PFSK-1 (cell line): ENCODE data around the gene HSD3B2.

ENCODE experiments used
- POLR2AphosphoS5 ChIP-seq: IDR thresholded peaks from 2 replicates; pipeline ENCODE4 v1.6.1; 2012; ENCODE audit warnings: low read depth, mild to moderate bottlenecking, control low read depth, low read length, moderate library complexity
- TAF1 ChIP-seq: IDR thresholded peaks from 2 replicates; pipeline ENCODE4 v1.6.1; 2012; ENCODE audit warnings: low read length, control low read depth, borderline replicate concordance; ENCODE audit not compliant: insufficient read depth

DNA sequence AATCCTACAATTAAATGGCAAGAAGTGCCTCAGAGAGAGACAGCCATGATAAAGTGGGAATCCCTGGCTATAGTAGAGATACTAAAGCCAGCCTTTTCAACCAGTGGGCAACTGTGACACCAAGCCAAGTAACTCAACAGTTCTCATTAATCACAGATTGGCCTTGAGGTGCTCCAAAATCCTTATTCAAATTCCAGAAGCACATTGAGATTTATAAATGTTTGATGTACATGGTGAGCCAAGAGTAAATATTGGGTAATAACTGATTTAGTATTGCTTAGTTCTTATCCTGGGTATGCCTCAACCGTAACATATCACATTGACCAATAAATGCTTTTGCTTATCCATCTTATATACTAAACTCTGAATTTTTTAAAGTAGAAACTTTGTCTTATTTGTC, 29.3 kb upstream of the HSD3B2 start:
- TF ChIP-seq TAF1 (no peak), POLR2AphosphoS5 (no peak)
